ENCODE results near the gene ITGA6. TPM values are rescaled to one million over a fixed set of nuclear protein-coding genes. Genes with fewer than 3 reads are reported as not detected.

Gene ITGA6
- total RNA-seq, 1 donor from 2014 or later: 35.3 TPM

- Histone ChIP-seq H3K4me1 (ENCODE audit: insufficient read depth, low read length) (no peaks in the 10 kb centered on the region), H3K4me2 (ENCODE audit: low read length) (no peak overlapping the region), H3K36me3 (ENCODE audit: insufficient read depth, low read length) (no peaks in the 10 kb centered on the region), H3K79me2 (ENCODE audit: insufficient read depth, low read length) (no peaks in the 10 kb centered on the region), H4K20me1 (ENCODE audit: insufficient read depth, low read length) (no peaks in the 10 kb centered on the region), H3K27ac (ENCODE audit: low read depth, low read length) (no peak overlapping the region), H3K27me3 (ENCODE audit: insufficient read depth, low read length) (no peaks in the 10 kb centered on the region), H3K9me3 (ENCODE audit: insufficient read depth, low read depth, low read length) (no peaks in the 10 kb centered on the region), H3K9ac (ENCODE audit: low read length) (no peak overlapping the region), H2AFZ (ENCODE audit: low read depth, low read length) (no peak overlapping the region), H3K4me3 (ENCODE audit: insufficient read depth, low read depth, low read length) (no peak overlapping the region)
- Mint-ChIP-seq H3K9me3 (ENCODE audit: unreplicated experiment) (peaks cover 38% of the 10 kb centered on the region), H3K4me3 (ENCODE audit: unreplicated experiment) (no peak overlapping the region), H3K4me1 (ENCODE audit: low read depth, unreplicated experiment) (no peaks in the 10 kb centered on the region), H3K27ac (ENCODE audit: unreplicated experiment) (no peak overlapping the region), H3K27me3 (ENCODE audit: low read depth, unreplicated experiment) (no peaks in the 10 kb centered on the region), H3K36me3 (ENCODE audit: low read depth, unreplicated experiment) (peaks cover 23% of the 10 kb centered on the region)
- DNase-seq (ENCODE audit: low read depth): no peak
- FAIRE-seq: no peak
- TF ChIP-seq EZH2 (IDR thresholded peaks at IDR 0.05; ENCODE audit: insufficient read depth, low read length): no peak
- TF ChIP-seq, protein P1, sequence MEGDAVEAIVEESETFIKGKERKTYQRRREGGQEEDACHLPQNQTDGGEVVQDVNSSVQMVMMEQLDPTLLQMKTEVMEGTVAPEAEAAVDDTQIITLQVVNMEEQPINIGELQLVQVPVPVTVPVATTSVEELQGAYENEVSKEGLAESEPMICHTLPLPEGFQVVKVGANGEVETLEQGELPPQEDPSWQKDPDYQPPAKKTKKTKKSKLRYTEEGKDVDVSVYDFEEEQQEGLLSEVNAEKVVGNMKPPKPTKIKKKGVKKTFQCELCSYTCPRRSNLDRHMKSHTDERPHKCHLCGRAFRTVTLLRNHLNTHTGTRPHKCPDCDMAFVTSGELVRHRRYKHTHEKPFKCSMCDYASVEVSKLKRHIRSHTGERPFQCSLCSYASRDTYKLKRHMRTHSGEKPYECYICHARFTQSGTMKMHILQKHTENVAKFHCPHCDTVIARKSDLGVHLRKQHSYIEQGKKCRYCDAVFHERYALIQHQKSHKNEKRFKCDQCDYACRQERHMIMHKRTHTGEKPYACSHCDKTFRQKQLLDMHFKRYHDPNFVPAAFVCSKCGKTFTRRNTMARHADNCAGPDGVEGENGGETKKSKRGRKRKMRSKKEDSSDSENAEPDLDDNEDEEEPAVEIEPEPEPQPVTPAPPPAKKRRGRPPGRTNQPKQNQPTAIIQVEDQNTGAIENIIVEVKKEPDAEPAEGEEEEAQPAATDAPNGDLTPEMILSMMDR (IDR thresholded peaks at IDR 0.05; ENCODE audit: insufficient read depth, low read depth, low read length): no peak
Measured at GRCh38 chr2:172539767-172540166, 112.4 kb downstream of the ITGA6 start.

DNA sequence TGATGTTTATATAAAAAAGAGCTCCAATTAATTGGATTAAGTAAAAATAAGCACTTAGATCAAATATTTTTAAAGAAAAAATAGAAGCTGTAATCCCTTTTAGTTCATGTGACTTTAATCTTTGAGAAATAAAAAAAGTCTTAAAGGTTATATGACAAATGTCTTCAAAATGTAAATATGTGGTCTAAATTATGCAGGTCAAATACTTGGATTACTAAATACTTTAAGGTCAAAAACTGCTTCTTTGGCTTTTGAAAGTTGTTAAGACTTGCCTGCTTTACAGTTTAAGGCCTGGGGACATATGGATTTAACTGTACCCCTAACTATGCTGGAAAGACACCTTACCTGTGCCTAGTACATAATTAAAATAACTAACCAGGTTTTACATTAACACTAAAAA lies 113.0 kb downstream of the ITGA6 start:
- FAIRE-seq (no peak), DNase-seq (ENCODE audit: low read depth) (no peak)
- H3K4me3 Mint-ChIP-seq (ENCODE audit: unreplicated experiment): no peak overlapping the region
- H3K9me3 Mint-ChIP-seq (ENCODE audit: unreplicated experiment): peaks cover 36% of the 10 kb centered on the region
- Histone ChIP-seq H3K36me3 (ENCODE audit: insufficient read depth, low read length) (no peaks in the 10 kb centered on the region), H3K79me2 (ENCODE audit: insufficient read depth, low read length) (no peaks in the 10 kb centered on the region), H2AFZ (ENCODE audit: low read depth, low read length) (no peak overlapping the region), H3K9me3 (ENCODE audit: insufficient read depth, low read depth, low read length) (no peaks in the 10 kb centered on the region), H3K4me1 (ENCODE audit: insufficient read depth, low read length) (no peaks in the 10 kb centered on the region), H3K27ac (ENCODE audit: low read depth, low read length) (no peak overlapping the region), H3K4me3 (ENCODE audit: insufficient read depth, low read depth, low read length) (no peak overlapping the region), H3K9ac (ENCODE audit: low read length) (no peak overlapping the region), H3K27me3 (ENCODE audit: insufficient read depth, low read length) (no peaks in the 10 kb centered on the region), H4K20me1 (ENCODE audit: insufficient read depth, low read length) (no peaks in the 10 kb centered on the region), H3K4me2 (ENCODE audit: low read length) (no peak overlapping the region)
- no peaks in the 10 kb centered on the region for H3K4me1 Mint-ChIP-seq (ENCODE audit: low read depth, unreplicated experiment)
- TF ChIP-seq EZH2 (IDR thresholded peaks at IDR 0.05; ENCODE audit: insufficient read depth, low read length): no peak
- TF ChIP-seq, protein P1 (IDR thresholded peaks at IDR 0.05; ENCODE audit: insufficient read depth, low read depth, low read length): no peak
- peaks cover 22% of the 10 kb centered on the region for H3K36me3 Mint-ChIP-seq (ENCODE audit: low read depth, unreplicated experiment)
- H3K27me3 Mint-ChIP-seq (ENCODE audit: low read depth, unreplicated experiment): no peaks in the 10 kb centered on the region
- H3K27ac Mint-ChIP-seq (ENCODE audit: unreplicated experiment): no peak overlapping the region

GRCh38 chr2:172545408-172546075 lies 118.2 kb downstream of the ITGA6 start:
- Histone ChIP-seq H4K20me1 (ENCODE audit: insufficient read depth, low read length) (no peaks in the 10 kb centered on the region), H3K36me3 (ENCODE audit: insufficient read depth, low read length) (no peaks in the 10 kb centered on the region), H3K9me3 (ENCODE audit: insufficient read depth, low read depth, low read length) (peaks cover 9% of the 10 kb centered on the region), H2AFZ (ENCODE audit: low read depth, low read length) (no peak overlapping the region), H3K4me2 (ENCODE audit: low read length) (no peak overlapping the region), H3K4me3 (ENCODE audit: insufficient read depth, low read depth, low read length) (no peak overlapping the region), H3K27me3 (ENCODE audit: insufficient read depth, low read length) (no peaks in the 10 kb centered on the region), H3K79me2 (ENCODE audit: insufficient read depth, low read length) (no peaks in the 10 kb centered on the region), H3K27ac (ENCODE audit: low read depth, low read length) (no peak overlapping the region), H3K9ac (ENCODE audit: low read length) (no peak overlapping the region), H3K4me1 (ENCODE audit: insufficient read depth, low read length) (no peaks in the 10 kb centered on the region)
- Mint-ChIP-seq H3K27ac (ENCODE audit: unreplicated experiment) (no peak overlapping the region), H3K9me3 (ENCODE audit: unreplicated experiment) (peaks cover 25% of the 10 kb centered on the region), H3K4me1 (ENCODE audit: low read depth, unreplicated experiment) (peaks cover under 1% of the 10 kb centered on the region), H3K36me3 (ENCODE audit: low read depth, unreplicated experiment) (peaks cover 16% of the 10 kb centered on the region), H3K4me3 (ENCODE audit: unreplicated experiment) (no peak overlapping the region), H3K27me3 (ENCODE audit: low read depth, unreplicated experiment) (no peaks in the 10 kb centered on the region)
- no peak for FAIRE-seq
- TF ChIP-seq, protein P1 (IDR thresholded peaks at IDR 0.05; ENCODE audit: insufficient read depth, low read depth, low read length): no peak
- no peak for TF ChIP-seq EZH2 (IDR thresholded peaks at IDR 0.05; ENCODE audit: insufficient read depth, low read length)
- no peak for DNase-seq (ENCODE audit: low read depth)

Data from astrocyte (in vitro differentiated cells and primary cell).